Natural killer cell (primary cell): ENCODE results near the gene SHISA6. TPM values are rescaled to one million over a fixed set of nuclear protein-coding genes. Genes with fewer than 3 reads are reported as not detected.

ENCODE experiments used
- ATAC-seq, 3 donors: fragments of 150-1000 bp in 2 of 3; fragments of 200-7000 bp in 1 of 3; cut with Tn5 transposase; 1 replicate in 1 of 3; 2 replicates in 2 of 3; pipeline ENCODE4 v1.10.0; 2021; ENCODE audit warnings: mild to moderate bottlenecking in 2 of 3, moderate library complexity in 2 of 3
- DNase-seq, 2 donors: peaks; one replicate each; pipeline versions ENCODE4 v3.0.0 to v3.0.0-alpha.2; 2013 to 2021; ENCODE audit warnings: mixed read lengths in 1 of 2
- H3K27ac ChIP-seq: one replicate; pipeline ENCODE4 v1.5.1; 2013; ENCODE audit warnings: mild to moderate bottlenecking, low read length
- H3K27me3 ChIP-seq: one replicate; pipeline ENCODE4 v1.6.1; 2013; ENCODE audit warnings: low read length; ENCODE audit not compliant: control insufficient read depth, insufficient read depth
- H3K36me3 ChIP-seq: one replicate; pipeline ENCODE4 v1.6.1; 2013; ENCODE audit warnings: low read length; ENCODE audit not compliant: control insufficient read depth, insufficient read depth
- H3K4me1 ChIP-seq: one replicate; pipeline ENCODE4 v1.6.1; 2013; ENCODE audit warnings: low read length; ENCODE audit not compliant: control insufficient read depth, insufficient read depth
- H3K4me3 ChIP-seq: one replicate; pipeline ENCODE4 v1.5.1; 2013; ENCODE audit warnings: low read length
- H3K9me3 ChIP-seq: one replicate; pipeline ENCODE4 v1.6.1; 2013; ENCODE audit warnings: low read length; ENCODE audit not compliant: control insufficient read depth, insufficient read depth
- H3K27ac Mint-ChIP-seq, 2 donors: one replicate each; pipeline ENCODE4 v1.8.0; 2022; ENCODE audit warnings: mild to moderate bottlenecking in 2 of 2, mixed read lengths in 2 of 2, moderate library complexity in 1 of 2
- H3K27me3 Mint-ChIP-seq, 2 donors: one replicate each; pipeline ENCODE4 v1.8.0; 2022; ENCODE audit warnings: low read depth in 2 of 2, mixed read lengths in 2 of 2
- H3K36me3 Mint-ChIP-seq: one replicate; pipeline ENCODE4 v1.8.0; 2022; ENCODE audit warnings: mixed read lengths
- H3K4me1 Mint-ChIP-seq, 2 donors: one replicate each; pipeline ENCODE4 v1.8.0; 2022; ENCODE audit warnings: mixed read lengths in 2 of 2
- H3K4me3 Mint-ChIP-seq: one replicate; pipeline ENCODE4 v1.8.0; 2022; ENCODE audit warnings: mild to moderate bottlenecking, moderate library complexity, mixed read lengths
- H3K9me3 Mint-ChIP-seq, 2 donors: one replicate each; pipeline ENCODE4 v1.8.0; 2022; ENCODE audit warnings: mixed read lengths in 2 of 2
- CTCF ChIP-seq: fragments of 200-600 bp; IDR thresholded peaks from one replicate; pipeline ENCODE4 v1.8.0; 2022; ENCODE audit warnings: antibody characterized with exemption
- WGBS: methylation state at CpG from one replicate; pipeline ENCODE4 v1.1.7; 2013; ENCODE audit warnings: missing lambda C conversion rate; ENCODE audit not compliant: insufficient coverage; 5-methylcytosine and 5-hydroxymethylcytosine counted together
- intact Hi-C: fragments of 100-400 bp; cut with micrococcal nuclease; formaldehyde crosslinking; loops from one replicate; pipeline ENCODE4 v1.14.2; 2022
- total RNA-seq, 4 donors: library from RNA; stranded (reverse); fragments of 120-200 nt in 1 of 4; gene quantifications; one replicate each; pipeline versions ENCODE4 v1.2.3 to v1.2.4, GENCODE V29; 2013 to 2022

SHISA6 gene
- total RNA-seq, 3 donors from 2014 or later (not counting 1 experiment from before 2014, with no cell fraction given): not detected

- H3K27ac ChIP-seq: no peak overlapping the region
- Mint-ChIP-seq H3K4me3 (no peak overlapping the region), H3K36me3 (no peaks in the 10 kb centered on the region), H3K27ac (no peak overlapping the region), H3K27me3 (no peaks in the 10 kb centered on the region), H3K9me3 (peaks cover 7 to 17% of the 10 kb centered on the region in 2 donors), H3K4me1 (no peaks in the 10 kb centered on the region)
- H3K36me3 ChIP-seq: no peaks in the 10 kb centered on the region
- H3K27me3 ChIP-seq: no peaks in the 10 kb centered on the region
- no peak overlapping the region for H3K4me3 ChIP-seq
- ATAC-seq: no peak
- no peak for TF ChIP-seq CTCF
- no peak for DNase-seq
- intact Hi-C loops: loop anchor here (10.0 kb wide), 1 partner anchor 47 kb away; the partner anchor contains the start of gene DNAH9
- H3K4me1 ChIP-seq: no peaks in the 10 kb centered on the region
- WGBS: 97% methylated on average over 4 of the region's 4 CpGs
- H3K9me3 ChIP-seq: no peaks in the 10 kb centered on the region
Measured at GRCh38 chr17:11547853-11548252, 306.8 kb downstream of the SHISA6 start.

GRCh38 chr17:11548398-11548797 is 307.4 kb downstream of the SHISA6 start:
- H3K27ac Mint-ChIP-seq: no peak overlapping the region
- H3K9me3 Mint-ChIP-seq: peaks cover 6 to 19% of the 10 kb centered on the region in 2 donors
- Histone ChIP-seq H3K4me3 (no peak overlapping the region), H3K27me3 (no peaks in the 10 kb centered on the region), H3K27ac (no peak overlapping the region), H3K36me3 (no peaks in the 10 kb centered on the region), H3K4me1 (no peaks in the 10 kb centered on the region), H3K9me3 (no peaks in the 10 kb centered on the region)
- H3K4me1 Mint-ChIP-seq: no peaks in the 10 kb centered on the region
- no peak for TF ChIP-seq CTCF
- DNase-seq (no peak), ATAC-seq (no peak)
- WGBS: 100% methylated on average over 1 of the region's 2 CpGs
- no peaks in the 10 kb centered on the region for H3K36me3 Mint-ChIP-seq
- H3K27me3 Mint-ChIP-seq: no peaks in the 10 kb centered on the region
- H3K4me3 Mint-ChIP-seq: no peak overlapping the region
- intact Hi-C loops: loop anchor here (10.0 kb wide), 1 partner anchor 46 kb away; the partner anchor contains the start of gene DNAH9

GRCh38 chr17:11550431-11550830 is 309.4 kb downstream of the SHISA6 start:
- Mint-ChIP-seq H3K4me1 (no peaks in the 10 kb centered on the region), H3K4me3 (no peak overlapping the region), H3K27ac (no peak overlapping the region), H3K27me3 (no peaks in the 10 kb centered on the region), H3K36me3 (no peaks in the 10 kb centered on the region), H3K9me3 (peaks cover 13 to 23% of the 10 kb centered on the region in 2 donors)
- ATAC-seq (no peak), DNase-seq (no peak)
- TF ChIP-seq CTCF: no peak
- no peaks in the 10 kb centered on the region for H3K4me1 ChIP-seq
- peaks cover 4% of the 10 kb centered on the region for H3K9me3 ChIP-seq
- no peaks in the 10 kb centered on the region for H3K27me3 ChIP-seq
- H3K27ac ChIP-seq: no peak overlapping the region
- no peaks in the 10 kb centered on the region for H3K36me3 ChIP-seq
- 84% methylated on average over 2 of the region's 2 CpGs for WGBS
- intact Hi-C loops: no loop called here
- H3K4me3 ChIP-seq: no peak overlapping the region

GRCh38 chr17:11551442-11551841 is 310.4 kb downstream of the SHISA6 start:
- no peak overlapping the region for H3K27ac ChIP-seq
- no peak overlapping the region for H3K4me3 ChIP-seq
- H3K27me3 ChIP-seq: no peaks in the 10 kb centered on the region
- no peak for ATAC-seq
- peaks cover 8% of the 10 kb centered on the region for H3K9me3 ChIP-seq
- Mint-ChIP-seq H3K27me3 (no peaks in the 10 kb centered on the region), H3K9me3 (peaks cover 14 to 20% of the 10 kb centered on the region in 2 donors), H3K27ac (no peak overlapping the region), H3K36me3 (no peaks in the 10 kb centered on the region), H3K4me3 (no peak overlapping the region), H3K4me1 (no peaks in the 10 kb centered on the region)
- H3K4me1 ChIP-seq: no peaks in the 10 kb centered on the region
- 78% methylated on average over 6 of the region's 6 CpGs for WGBS
- TF ChIP-seq CTCF: no peak
- intact Hi-C loops: no loop called here
- H3K36me3 ChIP-seq: no peaks in the 10 kb centered on the region
- DNase-seq: no peak
